Measurements from ENCODE around the gene TJP2.

GRCh38 chr9:69317081-69317480, 143.0 kb downstream of the TJP2 start:
- no peak for TF ChIP-seq POLR2A (IDR thresholded peaks at IDR 0.05; ENCODE audit: low read length)
- TF ChIP-seq GATA1 (IDR thresholded peaks at IDR 0.05; ENCODE audit: low read depth, low read length): no peak
